C4-2B (cell line): ENCODE measurements around the gene GRM7.

Experiments used
- ZFX ChIP-seq: fragments of 450-650 bp; IDR thresholded peaks from 2 replicates; pipeline ENCODE4 v1.6.1; 2017
- TF ChIP-seq, protein P1 (sequence below): fragments of 450-650 bp; conservative IDR thresholded peaks from 2 replicates; pipeline ENCODE4 v1.5.1; 2017; ENCODE audit warnings: mild to moderate bottlenecking

DNA sequence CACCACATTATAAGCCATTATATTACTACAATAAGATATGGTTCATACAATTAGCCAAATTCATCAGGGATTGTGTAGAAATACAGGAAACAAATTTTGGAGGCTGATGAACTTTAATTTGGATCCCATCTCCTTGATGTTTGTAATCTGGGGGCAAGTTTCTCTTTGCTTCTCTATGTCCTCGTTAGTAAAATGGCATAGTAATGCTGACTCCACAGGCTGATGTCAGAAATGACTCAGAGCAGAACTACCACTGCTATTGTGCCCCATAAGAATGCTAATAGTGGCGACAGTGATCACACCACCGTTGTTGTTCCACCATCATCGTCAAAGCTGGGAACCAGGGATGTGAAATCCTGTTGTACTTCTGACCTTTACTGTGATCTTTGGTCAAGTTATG lies 918.4 kb downstream of the GRM7 start:
- TF ChIP-seq, protein P1, sequence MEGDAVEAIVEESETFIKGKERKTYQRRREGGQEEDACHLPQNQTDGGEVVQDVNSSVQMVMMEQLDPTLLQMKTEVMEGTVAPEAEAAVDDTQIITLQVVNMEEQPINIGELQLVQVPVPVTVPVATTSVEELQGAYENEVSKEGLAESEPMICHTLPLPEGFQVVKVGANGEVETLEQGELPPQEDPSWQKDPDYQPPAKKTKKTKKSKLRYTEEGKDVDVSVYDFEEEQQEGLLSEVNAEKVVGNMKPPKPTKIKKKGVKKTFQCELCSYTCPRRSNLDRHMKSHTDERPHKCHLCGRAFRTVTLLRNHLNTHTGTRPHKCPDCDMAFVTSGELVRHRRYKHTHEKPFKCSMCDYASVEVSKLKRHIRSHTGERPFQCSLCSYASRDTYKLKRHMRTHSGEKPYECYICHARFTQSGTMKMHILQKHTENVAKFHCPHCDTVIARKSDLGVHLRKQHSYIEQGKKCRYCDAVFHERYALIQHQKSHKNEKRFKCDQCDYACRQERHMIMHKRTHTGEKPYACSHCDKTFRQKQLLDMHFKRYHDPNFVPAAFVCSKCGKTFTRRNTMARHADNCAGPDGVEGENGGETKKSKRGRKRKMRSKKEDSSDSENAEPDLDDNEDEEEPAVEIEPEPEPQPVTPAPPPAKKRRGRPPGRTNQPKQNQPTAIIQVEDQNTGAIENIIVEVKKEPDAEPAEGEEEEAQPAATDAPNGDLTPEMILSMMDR, result no peak
- no peak for TF ChIP-seq ZFX
